GM19099 (cell line): ENCODE measurements around the gene FGFRL1.

Experiments used
- POLR2A ChIP-seq: IDR thresholded peaks from 3 replicates; pipeline ENCODE4 v1.6.1; 2011; ENCODE audit warnings: low read depth; ENCODE audit not compliant: insufficient read length; ENCODE audit errors: extremely low read depth

Gene FGFRL1

DNA sequence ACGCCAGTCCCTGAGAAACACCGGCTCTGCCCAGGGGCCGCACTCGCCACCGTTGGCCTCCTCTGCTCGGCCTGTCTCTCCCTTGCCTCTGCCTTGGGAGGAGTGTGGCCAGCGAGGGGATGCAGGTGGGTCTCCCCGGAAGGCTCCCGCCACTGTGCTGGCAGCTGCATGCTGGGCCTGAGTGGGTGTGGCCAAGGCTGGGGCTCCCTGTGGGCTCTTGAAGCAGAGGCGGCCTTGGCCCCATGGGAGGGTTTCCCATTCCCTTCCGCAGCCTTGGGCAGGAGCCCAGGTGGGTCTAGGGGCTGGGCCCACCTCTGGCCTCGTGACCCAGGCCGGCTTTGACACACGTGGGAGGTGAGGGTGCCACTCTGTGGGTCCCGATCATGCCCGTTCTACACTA is 19.1 kb downstream of the FGFRL1 start:
- TF ChIP-seq POLR2A = no peak

GRCh38 chr4:1031346-1031745 is 19.9 kb downstream of the FGFRL1 start:
- TF ChIP-seq POLR2A = no peak

- no peak for TF ChIP-seq POLR2A
Measured at GRCh38 chr4:1031956-1032795, 20.8 kb downstream of the FGFRL1 start.

- no peak for TF ChIP-seq POLR2A
Measured at GRCh38 chr4:1032861-1033260, 21.4 kb downstream of the FGFRL1 start.

- no peak for TF ChIP-seq POLR2A
Measured at GRCh38 chr4:1033840-1034551, 22.6 kb downstream of the FGFRL1 start.

DNA sequence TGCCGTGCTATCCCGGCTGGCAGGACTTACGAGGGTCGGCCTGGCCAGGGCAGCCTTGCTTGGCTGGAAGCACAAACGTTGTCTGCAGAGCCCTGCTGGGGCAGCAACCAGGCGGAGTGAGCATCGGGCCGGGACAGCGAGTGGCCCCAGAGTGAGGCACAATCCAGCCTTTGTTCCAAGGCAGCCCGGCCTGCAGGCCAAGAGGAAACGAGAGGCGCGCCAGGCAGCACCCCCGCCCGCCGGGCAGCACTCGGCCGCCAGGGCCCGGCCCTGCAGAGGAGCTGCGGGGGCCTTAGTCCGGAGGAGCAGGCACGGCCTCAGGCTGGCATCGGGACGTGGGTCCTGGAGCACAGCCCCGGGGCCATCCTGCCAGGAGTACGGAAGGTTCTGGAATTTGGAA is 24.1 kb downstream of the FGFRL1 start:
- TF ChIP-seq POLR2A = no peak

GRCh38 chr4:1036095-1036494 is 24.7 kb downstream of the FGFRL1 start:
- no peak for TF ChIP-seq POLR2A

DNA sequence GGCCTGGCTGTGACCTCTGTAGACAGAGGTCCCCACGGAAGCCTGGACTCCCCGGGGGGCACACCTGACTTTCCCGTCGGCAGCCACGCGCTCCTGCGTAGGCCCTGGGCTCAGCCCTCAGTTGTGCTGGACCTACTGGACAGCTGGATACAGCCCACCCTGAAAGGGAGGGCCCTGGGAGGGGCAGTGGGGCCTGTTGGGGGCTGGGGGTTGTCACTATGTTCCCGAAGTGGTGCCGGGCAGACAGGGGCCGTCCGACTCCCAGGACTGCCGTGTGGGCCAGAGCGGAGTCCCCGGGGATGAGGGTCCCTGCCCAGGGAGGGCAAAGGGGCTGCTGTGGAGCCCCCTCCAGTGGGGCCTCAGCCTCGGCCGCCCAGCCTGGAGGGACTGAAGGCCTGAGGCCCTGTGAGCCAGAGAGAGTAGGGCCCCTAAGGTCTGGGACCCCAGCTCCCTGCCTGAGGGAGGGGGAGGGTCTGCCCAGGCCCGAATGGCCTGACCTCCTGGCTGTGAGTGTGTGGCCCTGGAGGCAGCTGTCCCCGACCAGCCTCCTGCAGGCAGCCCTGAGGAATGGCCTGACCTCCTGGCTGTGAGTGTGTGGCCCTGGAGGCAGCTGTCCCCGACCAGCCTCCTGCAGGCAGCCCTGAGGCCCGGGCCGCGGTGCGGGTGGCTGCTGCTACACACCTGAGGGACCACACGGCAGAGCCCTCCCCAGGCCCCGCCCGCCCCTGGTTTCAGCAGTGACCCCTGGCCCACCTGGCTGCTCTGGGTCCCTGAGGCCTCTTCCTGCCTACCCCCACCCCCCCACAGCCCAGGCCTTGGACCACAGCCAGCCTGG is 25.8 kb downstream of the FGFRL1 start:
- TF ChIP-seq POLR2A = no peak

- TF ChIP-seq POLR2A = no peak
Measured at GRCh38 chr4:1038948-1039492, 27.6 kb downstream of the FGFRL1 start.

- TF ChIP-seq POLR2A = no peak
Measured at GRCh38 chr4:1039493-1040343, 28.3 kb downstream of the FGFRL1 start.

DNA sequence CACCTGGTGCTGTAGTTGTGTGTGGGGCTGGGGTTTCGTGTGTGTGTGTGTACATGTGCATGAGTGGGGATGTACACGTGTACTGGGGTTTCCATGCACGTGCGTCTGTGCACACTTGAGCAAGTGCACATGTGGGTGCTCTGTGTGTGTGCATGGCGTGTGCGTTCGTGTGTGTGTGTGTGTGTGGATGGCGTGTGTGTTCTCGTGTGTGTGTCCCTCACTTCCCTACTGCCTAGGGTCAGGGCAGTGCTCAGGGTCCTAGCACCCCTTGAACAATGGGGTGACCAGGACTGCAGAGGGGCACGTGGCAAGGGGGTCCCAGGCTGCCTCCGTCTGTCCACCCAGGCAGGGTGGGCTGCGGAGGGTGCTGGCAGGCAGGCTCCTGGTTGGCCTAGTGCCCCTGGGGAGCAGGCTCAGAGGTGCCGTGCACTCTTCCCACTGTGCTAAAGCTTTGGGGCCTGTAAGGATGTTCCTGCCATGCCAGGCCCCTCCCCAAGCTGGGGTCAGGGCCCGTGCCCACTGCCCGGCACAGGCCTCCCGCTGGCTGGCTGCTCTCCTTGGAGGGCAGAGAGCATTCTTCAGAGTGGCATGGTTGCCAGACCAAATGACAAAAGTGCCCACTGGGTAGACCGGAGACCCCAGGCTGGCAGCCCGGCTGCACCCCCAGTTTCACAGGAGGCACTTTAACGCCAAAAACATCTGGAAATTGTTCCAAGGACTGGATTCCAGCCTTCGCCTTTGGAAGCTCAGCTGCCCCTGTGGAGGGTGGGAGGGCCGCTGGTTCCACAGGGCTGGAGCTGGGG is 29.1 kb downstream of the FGFRL1 start:
- no peak for TF ChIP-seq POLR2A

DNA sequence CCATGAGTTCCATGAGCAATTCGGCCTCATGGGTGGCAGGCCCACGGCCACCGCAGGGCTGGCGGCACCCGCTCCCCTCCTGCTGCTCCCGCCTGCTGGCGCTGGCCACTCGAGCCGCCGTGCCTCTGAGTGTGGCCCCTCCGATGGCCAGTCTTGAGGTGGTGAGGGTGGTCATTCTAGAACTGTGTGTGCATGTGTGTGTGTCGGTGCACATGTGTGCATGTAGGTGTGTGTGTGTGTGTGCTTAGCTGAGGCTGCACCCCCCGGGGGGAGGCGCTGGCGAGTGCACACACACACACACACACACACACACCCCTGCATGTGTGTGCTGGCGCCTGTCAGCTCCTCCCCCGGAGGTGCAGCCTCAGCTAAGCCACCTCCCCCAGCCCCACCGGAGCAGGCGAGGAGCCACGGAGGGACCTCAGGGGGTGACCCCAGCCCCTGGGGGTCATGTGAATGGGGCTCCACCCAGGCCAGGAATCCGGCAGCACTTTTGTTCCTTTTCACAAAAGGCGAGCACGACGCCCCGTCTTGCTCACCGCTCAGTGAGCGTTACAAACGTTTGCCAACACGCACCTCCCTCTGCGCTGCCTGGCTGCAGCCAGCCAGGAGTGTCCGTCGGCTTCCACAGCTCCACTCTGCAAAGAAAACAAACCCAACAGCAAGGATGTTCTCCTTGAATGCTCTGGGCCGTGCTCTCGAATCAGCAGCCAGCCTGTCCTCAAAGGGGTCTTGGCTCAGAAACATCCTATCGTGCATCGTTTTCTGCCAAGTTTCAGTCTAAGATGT is 29.9 kb downstream of the FGFRL1 start:
- no peak for TF ChIP-seq POLR2A

- no peak for TF ChIP-seq POLR2A
Measured at GRCh38 chr4:1041936-1042330, 30.5 kb downstream of the FGFRL1 start.
